ENCODE data around the gene FABP2. TPM values are rescaled to one million over a fixed set of nuclear protein-coding genes. Genes with fewer than 3 reads are reported as not detected.
"Not testable (repeated sequence)": the region's sequence is repeated elsewhere in the genome, so short reads cannot be mapped to it uniquely, and the experiment has no call there.

FABP2 gene
- 10 to 100 TPM in 1 of 5 donors, 1 to 10 TPM in 1, not detected in 3; 3.8 to 14.3 TPM for total RNA-seq
- polyA plus RNA-seq, result under 1 TPM in 1 of 3 donors, not detected in 2; 0.12 TPM
- long read RNA-seq, donor 1, transcript FABP2-201 (4 exons, 2,478 nt), result major isoform, 7 of 7 reads
- long read RNA-seq, donor 1, partial matches to known transcripts, result 0 of 7 reads
- long read RNA-seq, donor 1, other reads (novel, unspliced or antisense), result 0 of 7 reads
- long read RNA-seq, donor 2, transcript FABP2-201 (4 exons, 2,478 nt), result major isoform, 25 of 25 reads
- long read RNA-seq, donor 2, partial matches to known transcripts, result 0 of 25 reads
- long read RNA-seq, donor 2, other reads (novel, unspliced or antisense), result 0 of 25 reads
- long read RNA-seq, donor 3, result 0 reads
- long read RNA-seq, donor 4, partial matches to known transcripts, result 0 of 2 reads
- long read RNA-seq, donor 4, other reads (novel, unspliced or antisense), result 0 of 2 reads
- long read RNA-seq, donor 5, result 0 reads
- long read RNA-seq, donor 6, partial matches to known transcripts, result 0 of 2 reads
- long read RNA-seq, donor 6, other reads (novel, unspliced or antisense), result 0 of 2 reads
- long read RNA-seq, donor 7, transcript FABP2-201 (4 exons, 2,478 nt), result major isoform, 6 of 6 reads
- long read RNA-seq, donor 7, partial matches to known transcripts, result 0 of 6 reads
- long read RNA-seq, donor 7, other reads (novel, unspliced or antisense), result 0 of 6 reads
- long read RNA-seq, donor 8, result 0 reads
- long read RNA-seq, donor 9, result 0 reads
- long read RNA-seq, donor 10, transcript FABP2-201 (4 exons, 2,478 nt), result major isoform, 21 of 21 reads
- long read RNA-seq, donor 10, partial matches to known transcripts, result 0 of 21 reads
- long read RNA-seq, donor 10, other reads (novel, unspliced or antisense), result 0 of 21 reads

- Histone ChIP-seq H3K9me3 (no peaks in the 10 kb centered on the region), H3K4me3 (no peak within 1 kb of the TSS), H3K27me3 (no peaks in the 10 kb centered on the region), H3K4me1 (no peaks in the 10 kb centered on the region), H3K36me3 (no peaks in the 10 kb centered on the region), H3K27ac (no peak within 1 kb of the TSS)
- intact Hi-C loops (cut with DNase I; ENCODE audit: low total_unique reads), result no loop called here
- 71 to 78% (median 76%) methylated on average over 6 of the region's 6 CpGs for WGBS, 5 donors
- TF ChIP-seq POLR2AphosphoS5 (IDR thresholded peaks at IDR 0.05), result no peak
- TF ChIP-seq POLR2A (IDR thresholded peaks at IDR 0.05), result no peak
- no peak for TF ChIP-seq EP300 (IDR thresholded peaks at IDR 0.05)
- no peak for TF ChIP-seq CTCF (IDR thresholded peaks at IDR 0.05)
- no peak for DNase-seq
Measured at GRCh38 chr4:119321921-119322687, at the start of gene FABP2. Gene FABP2 (minus strand): TSS chr4:119322138. CDS start chr4:119322102, 36 bp downstream.

GRCh38 chr4:119370951-119371683, 49.2 kb upstream of the FABP2 start:
- H3K4me1 ChIP-seq; H3K9me3 ChIP-seq; H3K27me3 ChIP-seq; H3K4me3 ChIP-seq; DNase-seq; H3K36me3 ChIP-seq; intact Hi-C loops (cut with DNase I; ENCODE audit: low total_unique reads): not testable (repeated sequence)
- H3K27ac ChIP-seq, result peak overlapping the region in 1 of 5 donors; percentile 8
- WGBS, 5 donors, result 50 to 66% (median 60%) methylated on average over 3 of the region's 3 CpGs

- 40 to 58% (median 46%) methylated on average over 5 of the region's 5 CpGs for WGBS, 5 donors
- H3K4me3 ChIP-seq; H3K4me1 ChIP-seq; H3K9me3 ChIP-seq; H3K27me3 ChIP-seq; H3K36me3 ChIP-seq; intact Hi-C loops (cut with DNase I; ENCODE audit: low total_unique reads); H3K27ac ChIP-seq: not testable (repeated sequence)
- peak in 1 of 2 donors; percentile 63 for DNase-seq
Measured at GRCh38 chr4:119370392-119370791, 48.5 kb upstream of the FABP2 start.

- 52 to 72% (median 68%) methylated on average over 7 of the region's 7 CpGs for whole genome bisulfite sequencing, 5 donors
- not testable (repeated sequence) for H3K9me3 ChIP-seq
Measured at GRCh38 chr4:119366802-119367201, 44.9 kb upstream of the FABP2 start.

GRCh38 chr4:119364203-119364602, 42.3 kb upstream of the FABP2 start:
- intact Hi-C loops (cut with DNase I; ENCODE audit: low total_unique reads); H3K4me3 ChIP-seq; H3K27me3 ChIP-seq; H3K4me1 ChIP-seq; H3K9me3 ChIP-seq; H3K36me3 ChIP-seq; DNase-seq; H3K27ac ChIP-seq: not testable (repeated sequence)
- WGBS, 5 donors, result 80 to 97% (median 90%) methylated on average over 1 of the region's 1 CpG

More at GRCh38 chr4:119366802-119367201, 44.9 kb upstream of the FABP2 start:
- H3K4me3 ChIP-seq; intact Hi-C loops (cut with DNase I; ENCODE audit: low total_unique reads); H3K36me3 ChIP-seq; H3K27me3 ChIP-seq; H3K27ac ChIP-seq; DNase-seq; H3K4me1 ChIP-seq: not testable (repeated sequence)

- WGBS, 5 donors, result 69 to 84% (median 77%) methylated on average over 6 of the region's 6 CpGs
- H3K27me3 ChIP-seq; H3K9me3 ChIP-seq; H3K4me1 ChIP-seq; H3K36me3 ChIP-seq; DNase-seq; intact Hi-C loops (cut with DNase I; ENCODE audit: low total_unique reads); H3K27ac ChIP-seq; H3K4me3 ChIP-seq: not testable (repeated sequence)
Measured at GRCh38 chr4:119363372-119363771, 41.4 kb upstream of the FABP2 start.

- WGBS, 5 donors, result 78 to 88% (median 84%) methylated on average over 3 of the region's 3 CpGs
- H3K4me1 ChIP-seq; H3K27me3 ChIP-seq; DNase-seq; H3K27ac ChIP-seq; intact Hi-C loops (cut with DNase I; ENCODE audit: low total_unique reads); H3K4me3 ChIP-seq; H3K9me3 ChIP-seq; H3K36me3 ChIP-seq: not testable (repeated sequence)
Measured at GRCh38 chr4:119362413-119362812, 40.5 kb upstream of the FABP2 start.

- DNase-seq; H3K36me3 ChIP-seq; H3K9me3 ChIP-seq; intact Hi-C loops (cut with DNase I; ENCODE audit: low total_unique reads); H3K4me3 ChIP-seq; H3K4me1 ChIP-seq; H3K27ac ChIP-seq; H3K27me3 ChIP-seq: not testable (repeated sequence)
- 64 to 81% (median 78%) methylated on average over 2 of the region's 2 CpGs for WGBS, 5 donors
Measured at GRCh38 chr4:119359873-119360272, 37.9 kb upstream of the FABP2 start.

- intact Hi-C loops (cut with DNase I; ENCODE audit: low total_unique reads); H3K4me3 ChIP-seq; H3K27me3 ChIP-seq; H3K36me3 ChIP-seq; H3K27ac ChIP-seq; H3K4me1 ChIP-seq; H3K9me3 ChIP-seq; DNase-seq: not testable (repeated sequence)
- 91 to 100% (median 95%) methylated on average over 1 of the region's 1 CpG for WGBS, 5 donors
Measured at GRCh38 chr4:119356796-119357195, 34.9 kb upstream of the FABP2 start.
